Activated T-cell treated with anti-CD3 and anti-CD28 coated beads, Interleukin-2, amount 50 U/mL, for 72 hours (primary cell): Measurements from ENCODE around the gene CCDC142. TPM values are rescaled to one million over a fixed set of nuclear protein-coding genes. Genes with fewer than 3 reads are reported as not detected.
"Not testable (repeated sequence)": the region's sequence is repeated elsewhere in the genome, so short reads cannot be mapped to it uniquely, and the experiment has no call there.

Experiments
- ATAC-seq, 2 donors: fragments of 150-1000 bp; cut with Tn5 transposase; replicated peaks in 1 of 2; 2 replicates each; pipeline ENCODE4 v1.10.0; 2021; ENCODE audit warnings: moderate library complexity in 2 of 2, mild to moderate bottlenecking in 1 of 2
- DNase-seq, 2 donors: peaks; one replicate each; pipeline ENCODE4 v3.0.0; 2021 to 2022; ENCODE audit warnings: mixed read lengths in 1 of 2
- H3K27ac Mint-ChIP-seq: one replicate; pipeline ENCODE4 v1.8.0; 2022; ENCODE audit warnings: mild to moderate bottlenecking, moderate library complexity, mixed read lengths
- H3K27me3 Mint-ChIP-seq: one replicate; pipeline ENCODE4 v1.8.0; 2022; ENCODE audit warnings: low read depth, mixed read lengths
- H3K36me3 Mint-ChIP-seq, 2 donors: one replicate each; pipeline ENCODE4 v1.8.0; 2022; ENCODE audit warnings: mixed read lengths in 2 of 2, mild to moderate bottlenecking in 1 of 2; ENCODE audit not compliant: insufficient read depth in 2 of 2
- H3K4me1 Mint-ChIP-seq: one replicate; pipeline ENCODE4 v1.8.0; 2022; ENCODE audit warnings: low read depth, mixed read lengths
- H3K4me3 Mint-ChIP-seq, 2 donors: one replicate each; pipeline ENCODE4 v1.8.0; 2022; ENCODE audit warnings: mild to moderate bottlenecking in 2 of 2, mixed read lengths in 2 of 2, moderate library complexity in 2 of 2
- H3K9me3 Mint-ChIP-seq, 2 donors: one replicate each; pipeline ENCODE4 v1.8.0; 2022; ENCODE audit warnings: mixed read lengths in 2 of 2
- total RNA-seq, 2 donors: library from RNA; stranded (reverse); gene quantifications; one replicate each; pipeline ENCODE4 v1.2.3, GENCODE V29; 2022

CCDC142 gene
- total RNA-seq, 2 donors from 2014 or later, result 9.0 to 9.5 TPM

- peaks cover 28% of the 10 kb centered on the region for H3K27me3 Mint-ChIP-seq
These were observed 38.1 kb downstream of the CCDC142 start for GRCh38 chr2:74444498-74445318.

DNA sequence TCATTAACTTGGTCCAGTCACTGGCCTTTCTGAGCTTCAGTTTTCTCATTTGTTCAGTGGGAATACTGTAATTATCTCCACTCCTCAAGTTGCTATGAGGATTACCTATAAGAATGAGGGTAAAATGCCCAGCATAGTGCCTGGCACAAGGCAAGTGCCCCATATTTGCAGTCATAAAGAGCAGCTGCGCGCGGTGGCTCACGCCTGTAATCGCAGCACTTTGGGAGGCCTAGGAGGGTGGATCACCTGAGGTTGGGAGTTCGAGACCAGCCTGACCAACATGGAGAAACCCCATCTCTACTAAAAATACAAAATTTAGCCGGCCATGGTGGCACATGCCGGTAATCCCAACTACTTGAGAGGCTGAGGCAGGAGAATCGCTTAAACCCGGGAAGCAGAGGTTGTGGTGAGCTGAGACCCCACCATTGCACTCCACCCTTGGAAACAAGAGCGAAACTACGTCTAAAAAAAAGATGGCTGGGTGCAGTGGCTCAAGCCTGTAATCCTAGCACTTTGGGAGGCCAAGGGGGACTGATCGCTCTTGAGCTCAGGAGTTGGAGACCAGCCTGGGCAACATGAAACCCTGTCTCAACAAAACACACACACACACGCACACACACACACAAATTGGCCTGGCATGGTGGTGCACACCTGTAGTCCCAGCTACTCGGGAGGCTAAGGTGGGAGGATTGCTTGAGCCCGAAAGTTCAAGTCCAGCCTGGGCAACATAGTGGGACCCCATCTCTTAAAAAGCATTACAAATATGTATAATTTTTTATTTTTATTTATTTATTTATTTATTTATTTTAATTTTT is 40.1 kb downstream of the CCDC142 start:
- H3K27ac Mint-ChIP-seq, DNase-seq, H3K9me3 Mint-ChIP-seq, H3K36me3 Mint-ChIP-seq, ATAC-seq: not testable (repeated sequence)
- H3K27me3 Mint-ChIP-seq, result peaks cover 47% of the 10 kb centered on the region
- peaks cover 10% of the 10 kb centered on the region for H3K4me1 Mint-ChIP-seq
- peak overlapping the region; percentile 78 to 83 for H3K4me3 Mint-ChIP-seq

More at GRCh38 chr2:74444498-74445318, 38.1 kb downstream of the CCDC142 start:
- H3K9me3 Mint-ChIP-seq, result no peaks in the 10 kb centered on the region
- no peaks in the 10 kb centered on the region for H3K36me3 Mint-ChIP-seq
- DNase-seq (no peak), ATAC-seq (no peak)
- H3K4me1 Mint-ChIP-seq, result peaks cover 5% of the 10 kb centered on the region
- H3K27ac Mint-ChIP-seq, result no peak overlapping the region
- no peak overlapping the region for H3K4me3 Mint-ChIP-seq

DNA sequence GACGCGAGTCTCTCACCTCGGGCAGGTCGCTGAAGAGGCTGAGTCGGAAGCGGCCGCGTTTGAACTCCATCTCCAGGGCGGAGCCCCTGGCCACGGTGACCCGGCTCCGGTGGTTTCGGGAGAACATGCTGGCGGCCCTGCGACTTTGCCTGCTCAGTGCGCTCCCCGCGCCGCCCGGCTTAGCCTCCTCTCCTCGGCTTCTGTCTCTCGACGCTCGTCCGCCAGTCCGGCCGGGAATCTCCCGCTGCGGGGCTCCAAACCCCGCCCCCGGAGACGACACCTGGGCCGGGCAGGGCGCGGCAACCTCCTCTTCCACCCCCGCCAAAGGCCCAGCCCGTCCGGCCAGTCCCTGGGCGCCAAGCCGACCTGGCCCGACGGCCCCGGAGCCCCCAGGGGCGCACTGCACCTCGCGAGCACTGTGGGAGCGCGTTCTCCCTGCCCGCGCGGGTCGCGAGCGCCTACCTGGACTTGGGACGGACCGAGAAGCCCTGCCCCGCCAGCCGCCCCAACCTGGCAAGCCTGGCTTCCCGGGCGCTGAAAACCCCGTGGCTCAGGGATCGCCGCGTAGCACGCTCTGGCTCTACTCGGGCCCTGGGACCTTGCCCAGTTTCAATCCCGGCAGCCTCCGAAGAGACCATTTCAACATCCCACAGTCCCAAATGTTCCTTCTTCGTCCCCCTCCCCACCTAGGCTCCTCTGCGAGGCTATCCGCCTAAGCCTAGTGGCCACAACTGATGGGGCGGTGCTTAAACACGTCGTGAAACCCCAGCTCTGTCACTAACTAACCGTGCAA is 40.9 kb downstream of the CCDC142 start, which contains the start of gene RTKN:
RTKN (minus strand) TSS at position 248 of the 793 bp plus-strand sequence; CDS start at position 127, 121 bp downstream.
- Mint-ChIP-seq H3K4me3 (peak within 1 kb of the TSS; percentile 78 to 83), H3K4me1 (peaks cover 10% of the 10 kb centered on the region), H3K9me3 (no peaks in the 10 kb centered on the region), H3K27ac (peak within 1 kb of the TSS; percentile 40), H3K27me3 (peaks cover 47% of the 10 kb centered on the region), H3K36me3 (no peaks in the 10 kb centered on the region)
- peak; percentile 63 to 69 for ATAC-seq
- DNase-seq, result peak; percentile 49 to 60

- Mint-ChIP-seq H3K4me1 (peaks cover 10% of the 10 kb centered on the region), H3K27me3 (peaks cover 47% of the 10 kb centered on the region), H3K4me3 (peak overlapping the region; percentile 65 to 78), H3K9me3 (no peaks in the 10 kb centered on the region), H3K36me3 (no peaks in the 10 kb centered on the region), H3K27ac (no peak overlapping the region)
- DNase-seq (no peak), ATAC-seq (no peak)
These were observed 41.6 kb downstream of the CCDC142 start for GRCh38 chr2:74441170-74441689.

GRCh38 chr2:74440378-74441169 is 42.2 kb downstream of the CCDC142 start:
- H3K4me3 Mint-ChIP-seq, result peak overlapping the region; percentile 65 to 78
- no peak overlapping the region for H3K27ac Mint-ChIP-seq
- peaks cover 47% of the 10 kb centered on the region for H3K27me3 Mint-ChIP-seq
- H3K36me3 Mint-ChIP-seq, result no peaks in the 10 kb centered on the region
- H3K4me1 Mint-ChIP-seq, result peaks cover 10% of the 10 kb centered on the region
- DNase-seq (peak; percentile 56 to 70), ATAC-seq (peak; percentile 86 to 87)
- H3K9me3 Mint-ChIP-seq, result no peaks in the 10 kb centered on the region

DNA sequence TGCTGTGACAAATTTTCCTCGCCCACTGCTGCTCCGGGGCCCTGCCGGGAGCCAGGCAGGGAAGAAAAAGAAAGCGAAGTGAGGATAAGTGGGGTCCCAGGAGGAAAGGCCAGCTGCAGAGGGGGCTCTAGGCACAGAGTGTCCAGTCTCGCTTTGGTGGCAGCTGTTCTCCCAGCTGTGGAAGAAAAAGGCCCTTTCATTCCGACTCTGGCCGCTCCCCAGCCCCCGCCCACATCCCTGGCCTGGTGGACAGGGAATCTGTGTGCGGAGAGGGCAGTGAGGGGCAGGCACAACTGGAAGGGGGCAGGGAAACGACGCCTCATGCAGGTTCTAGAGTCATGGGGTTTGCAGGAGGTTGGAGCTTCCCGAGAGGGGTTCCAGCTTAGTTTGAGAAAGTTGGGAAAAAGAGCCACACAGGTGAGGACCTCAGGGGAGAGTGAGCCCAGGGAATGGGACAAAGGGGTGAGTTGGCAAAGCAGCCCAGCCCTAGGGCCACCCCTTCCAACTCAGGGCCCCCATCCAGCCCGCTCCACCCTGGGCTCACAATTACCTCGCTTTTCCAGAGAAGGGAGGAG is 42.9 kb downstream of the CCDC142 start:
- Mint-ChIP-seq H3K9me3 (no peaks in the 10 kb centered on the region), H3K36me3 (no peaks in the 10 kb centered on the region), H3K27me3 (peaks cover 43% of the 10 kb centered on the region), H3K27ac (no peak overlapping the region), H3K4me1 (peaks cover 10% of the 10 kb centered on the region), H3K4me3 (peak overlapping the region; percentile 11 to 78)
- no peak for DNase-seq
- no peak for ATAC-seq

GRCh38 chr2:74439373-74439772 is 43.4 kb downstream of the CCDC142 start:
- DNase-seq, result no peak
- no peaks in the 10 kb centered on the region for H3K9me3 Mint-ChIP-seq
- peaks cover 10% of the 10 kb centered on the region for H3K4me1 Mint-ChIP-seq
- H3K4me3 Mint-ChIP-seq, result peak overlapping the region in 1 of 2 donors; percentile 78
- no peak overlapping the region for H3K27ac Mint-ChIP-seq
- H3K27me3 Mint-ChIP-seq, result peaks cover 38% of the 10 kb centered on the region
- no peaks in the 10 kb centered on the region for H3K36me3 Mint-ChIP-seq
- ATAC-seq, result no peak

DNA sequence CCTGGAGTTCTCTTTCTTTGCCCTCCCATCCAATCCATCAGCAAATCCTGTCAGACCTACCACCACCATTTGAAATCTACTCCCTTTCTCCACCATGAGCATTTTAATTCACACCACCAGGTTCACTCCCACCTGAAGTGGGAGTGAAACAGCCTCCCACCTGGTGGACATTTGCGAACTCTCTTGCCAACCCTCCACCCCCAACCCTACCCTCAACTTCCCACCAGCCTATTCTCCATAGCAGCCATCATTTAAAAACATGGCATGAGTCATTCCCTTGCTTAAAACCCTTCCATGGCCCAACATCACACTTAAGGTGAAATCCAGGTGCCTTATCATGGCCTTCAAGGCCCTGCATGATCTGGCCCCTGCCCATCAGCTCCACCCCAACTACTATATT is 44.5 kb downstream of the CCDC142 start:
- no peak overlapping the region for H3K27ac Mint-ChIP-seq
- DNase-seq, result no peak
- no peak for ATAC-seq

GRCh38 chr2:74436848-74437695 is 45.7 kb downstream of the CCDC142 start:
- Mint-ChIP-seq H3K4me1 (peaks cover 10% of the 10 kb centered on the region), H3K27me3 (peaks cover 31% of the 10 kb centered on the region), H3K36me3 (no peaks in the 10 kb centered on the region), H3K9me3 (no peaks in the 10 kb centered on the region), H3K4me3 (no peak overlapping the region), H3K27ac (no peak overlapping the region)
- DNase-seq (no peak), ATAC-seq (no peak)

More for the DNA sequence above, 44.5 kb downstream of the CCDC142 start:
- Mint-ChIP-seq H3K4me1 (peaks cover 10% of the 10 kb centered on the region), H3K4me3 (no peak overlapping the region), H3K36me3 (no peaks in the 10 kb centered on the region), H3K27me3 (peaks cover 37% of the 10 kb centered on the region), H3K9me3 (no peaks in the 10 kb centered on the region)

- Mint-ChIP-seq H3K36me3 (no peaks in the 10 kb centered on the region), H3K4me3 (no peak overlapping the region), H3K9me3 (no peaks in the 10 kb centered on the region), H3K27ac (no peak overlapping the region), H3K27me3 (peaks cover 29% of the 10 kb centered on the region), H3K4me1 (peaks cover 10% of the 10 kb centered on the region)
- no peak for ATAC-seq
- no peak for DNase-seq
These were observed 46.5 kb downstream of the CCDC142 start for GRCh38 chr2:74436111-74436805.
